SK-N-SH (cell line): ENCODE results near the gene NPAS3. TPM values are rescaled to one million over a fixed set of nuclear protein-coding genes. Genes with fewer than 3 reads are reported as not detected.

Source experiments
- CTCF ChIA-PET: fragments of 300-600, 350-600 bp; formaldehyde crosslinking; extraction: SDS; loops from one replicate; lab custom pipeline; 2021; lab: Yijun Ruan, JAX
- POLR2A ChIA-PET: fragments of 350-600 bp; sonication (Branson Sonifier 250); formaldehyde crosslinking; extraction: SDS; loops from one replicate; lab custom pipeline; 2020; ENCODE audit warnings: antibody characterized with exemption, inconsistent platforms; lab: Yijun Ruan, JAX
- DNase-seq: peaks from one replicate; pipeline ENCODE4 v3.0.0; 2012
- H2AFZ ChIP-seq: fragments of 200-600 bp; sonication (generic); 2 replicates; pipeline ENCODE4 v1.8.1; 2016; ENCODE audit warnings: antibody characterized with exemption, mild to moderate bottlenecking, low read depth
- H3F3A ChIP-seq: fragments of 200-600 bp; sonication (generic); replicated peaks from 2 replicates; pipeline ENCODE3; 2016; ENCODE audit warnings: antibody characterized with exemption, mild to moderate bottlenecking; ENCODE audit not compliant: insufficient read depth
- H3K27ac ChIP-seq, 2 experiments: fragments of 200-500 bp in 1 of 2; fragments of 200-600 bp in 1 of 2; sonication (Bioruptor generic) in 1 of 2; sonication (generic), shearing (Covaris generic) in 1 of 2; 2 replicates each; pipeline versions ENCODE4 v1.5.1 to v1.6.1; 2014 to 2016; ENCODE audit warnings: low read depth in 2 of 2, inconsistent platforms in 1 of 2, low read length in 1 of 2, mild to moderate bottlenecking in 1 of 2, mixed read lengths in 1 of 2
- H3K27me3 ChIP-seq: fragments of 200-600 bp; sonication (generic), shearing (Covaris generic); 2 replicates; pipeline ENCODE4 v1.6.1; 2016; ENCODE audit warnings: mixed run types; ENCODE audit not compliant: insufficient read depth
- H3K36me3 ChIP-seq, 2 experiments: fragments of 200-500 bp in 1 of 2; fragments of 200-600 bp in 1 of 2; sonication (Bioruptor generic) in 1 of 2; sonication (generic) in 1 of 2; replicated peaks in 1 of 2; 2 replicates each; pipeline versions ENCODE3 to v1.5.1; 2014 to 2016; ENCODE audit warnings: low read length in 1 of 2, mild to moderate bottlenecking in 1 of 2; ENCODE audit not compliant: insufficient read depth in 2 of 2, control insufficient read depth in 1 of 2
- H3K4me1 ChIP-seq, 2 experiments: fragments of 200-500 bp in 1 of 2; fragments of 200-600 bp in 1 of 2; sonication (Bioruptor generic) in 1 of 2; sonication (generic), shearing (Covaris generic) in 1 of 2; 2 replicates each; pipeline versions ENCODE4 v1.5.1 to v1.6.1; 2014 to 2016; ENCODE audit warnings: low read depth in 1 of 2, low read length in 1 of 2, mixed run types in 1 of 2; ENCODE audit not compliant: insufficient read depth in 2 of 2, control insufficient read depth in 1 of 2
- H3K4me2 ChIP-seq: fragments of 200-600 bp; sonication (generic), shearing (Covaris generic); 2 replicates; pipeline ENCODE4 v1.6.1; 2017; ENCODE audit warnings: mixed run types
- H3K4me3 ChIP-seq, 2 experiments: fragments of 200-500 bp in 1 of 2; fragments of 200-600 bp in 1 of 2; sonication (Bioruptor generic) in 1 of 2; sonication (generic), shearing (Covaris generic) in 1 of 2; 2 replicates each; pipeline versions ENCODE4 v1.5.1 to v1.8.1; 2014 to 2016; ENCODE audit warnings: low read depth in 2 of 2, inconsistent platforms in 1 of 2, low read length in 1 of 2, mild to moderate bottlenecking in 1 of 2, mixed read lengths in 1 of 2, moderate library complexity in 1 of 2
- H3K79me2 ChIP-seq: fragments of 200-600 bp; sonication (generic); 2 replicates; pipeline ENCODE4 v1.8.1; 2017; ENCODE audit warnings: mild to moderate bottlenecking; ENCODE audit not compliant: insufficient read depth
- H3K9ac ChIP-seq: fragments of 200-600 bp; sonication (generic); 2 replicates; pipeline ENCODE4 v1.6.1; 2017; ENCODE audit warnings: mixed run types
- H3K9me2 ChIP-seq: fragments of 200-600 bp; sonication (generic); 2 replicates; pipeline ENCODE4 v1.6.1; 2017; ENCODE audit warnings: mixed run types
- H3K9me3 ChIP-seq: fragments of 200-600 bp; sonication (generic); 2 replicates; pipeline ENCODE4 v1.6.1; 2017; ENCODE audit warnings: mixed run types, mild to moderate bottlenecking, moderate library complexity
- H4K20me1 ChIP-seq: fragments of 200-600 bp; sonication (generic); 2 replicates; pipeline ENCODE4 v1.6.1; 2017; ENCODE audit warnings: mild to moderate bottlenecking, mixed run types; ENCODE audit not compliant: insufficient read depth
- CHD2 ChIP-seq: fragments of 150-350 bp; IDR thresholded peaks from 2 replicates; pipeline ENCODE4 v1.6.1; 2018; ENCODE audit warnings: low read length; ENCODE audit not compliant: partially characterized antibody
- ELF1 ChIP-seq: IDR thresholded peaks from 2 replicates; pipeline ENCODE4 v1.4.0; 2012
- EP300 ChIP-seq, 2 experiments: IDR thresholded peaks; 2 replicates each; pipeline versions ENCODE4 v1.4.0 to v1.6.1; 2012; ENCODE audit warnings: borderline replicate concordance in 1 of 2, low read depth in 1 of 2, low read length in 1 of 2
- EZH2phosphoT487 ChIP-seq: fragments of 200-600 bp; sonication (generic); IDR thresholded peaks from 2 replicates; pipeline ENCODE4 v1.6.1; 2017; ENCODE audit warnings: low read depth, mixed run types, mild to moderate bottlenecking, antibody characterized with exemption, moderate library complexity, borderline replicate concordance
- FOXJ3 ChIP-seq: sonication (generic); formaldehyde crosslinking; IDR thresholded peaks from 2 replicates; pipeline ENCODE4 v1.5.1; 2020; ENCODE audit warnings: mild to moderate bottlenecking, missing genetic modification reagents
- FOXM1 ChIP-seq: IDR thresholded peaks from 2 replicates; pipeline ENCODE4 v1.4.0; 2012; ENCODE audit warnings: low read depth, mild to moderate bottlenecking
- GATA2 ChIP-seq: sonication (generic); formaldehyde crosslinking; IDR thresholded peaks from 2 replicates; pipeline ENCODE4 v1.5.0; 2020; ENCODE audit warnings: mild to moderate bottlenecking, missing genetic modification reagents
- JUND ChIP-seq: IDR thresholded peaks from 2 replicates; pipeline ENCODE4 v1.4.0; 2012
- MEF2A ChIP-seq: IDR thresholded peaks from 2 replicates; pipeline ENCODE4 v1.4.0; 2012; ENCODE audit warnings: low read depth, borderline replicate concordance
- MXI1 ChIP-seq: IDR thresholded peaks from 2 replicates; pipeline ENCODE4 v1.6.1; 2012; ENCODE audit warnings: mild to moderate bottlenecking, low read depth, low read length, improper control_type of control experiment
- NRF1 ChIP-seq: IDR thresholded peaks from 2 replicates; pipeline ENCODE4 v1.6.1; 2012; ENCODE audit warnings: low read depth, mild to moderate bottlenecking, low read length
- RCOR1 ChIP-seq: fragments of 150-350 bp; IDR thresholded peaks from 2 replicates; pipeline ENCODE4 v1.6.1; 2017; ENCODE audit warnings: antibody characterized with exemption, low read length
- RFX5 ChIP-seq: IDR thresholded peaks from 2 replicates; pipeline ENCODE4 v1.6.1; 2012; ENCODE audit warnings: mild to moderate bottlenecking, improper control_type of control experiment, low read length
- SMC3 ChIP-seq: IDR thresholded peaks from 2 replicates; pipeline ENCODE4 v1.6.1; 2012; ENCODE audit warnings: low read depth, low read length, improper control_type of control experiment
- TAF1 ChIP-seq: IDR thresholded peaks from 2 replicates; pipeline ENCODE4 v1.6.1; 2012; ENCODE audit warnings: low read depth, mild to moderate bottlenecking, low read length, moderate library complexity, borderline replicate concordance
- TEAD4 ChIP-seq: IDR thresholded peaks from 2 replicates; pipeline ENCODE4 v1.4.0; 2012; ENCODE audit warnings: mild to moderate bottlenecking, borderline replicate concordance; ENCODE audit not compliant: insufficient read depth
- YY1 ChIP-seq: IDR thresholded peaks from 2 replicates; pipeline ENCODE4 v1.4.0; 2012; ENCODE audit warnings: low read depth, mild to moderate bottlenecking
- WGBS: methylation state at CpG from one replicate; pipeline ENCODE4 v1.1.6; 2017; ENCODE audit warnings: low lambda C conversion rate; 5-methylcytosine and 5-hydroxymethylcytosine counted together
- polyA plus RNA-seq, 3 experiments: library from polyadenylated mRNA; depleted of rRNA; stranded (reverse); fragments of >200 nt; gene quantifications; 2 replicates each; pipeline ENCODE4 v1.2.3, GENCODE V29; 2012
- TF ChIP-seq, protein P1 (sequence below): fragments of 150-350 bp; IDR thresholded peaks from 2 replicates; pipeline ENCODE4 v1.6.1; 2017; ENCODE audit warnings: antibody characterized with exemption, low read length, low read depth, borderline replicate concordance
- TF ChIP-seq, protein P2 (sequence below): fragments of 200-600 bp; sonication (generic); IDR thresholded peaks from 2 replicates; pipeline ENCODE4 v1.6.1; 2017; ENCODE audit warnings: antibody characterized with exemption, mild to moderate bottlenecking, moderate library complexity
- TF ChIP-seq, protein P3 (sequence below): fragments of 150-350 bp; IDR thresholded peaks from 2 replicates; pipeline ENCODE4 v1.6.1; 2016; ENCODE audit warnings: mild to moderate bottlenecking, low read depth, low read length

Gene NPAS3
- polyA plus RNA-seq, 1 of the 3 experiments (the other 2 are of a cell fraction): 4.3 TPM

DNA sequence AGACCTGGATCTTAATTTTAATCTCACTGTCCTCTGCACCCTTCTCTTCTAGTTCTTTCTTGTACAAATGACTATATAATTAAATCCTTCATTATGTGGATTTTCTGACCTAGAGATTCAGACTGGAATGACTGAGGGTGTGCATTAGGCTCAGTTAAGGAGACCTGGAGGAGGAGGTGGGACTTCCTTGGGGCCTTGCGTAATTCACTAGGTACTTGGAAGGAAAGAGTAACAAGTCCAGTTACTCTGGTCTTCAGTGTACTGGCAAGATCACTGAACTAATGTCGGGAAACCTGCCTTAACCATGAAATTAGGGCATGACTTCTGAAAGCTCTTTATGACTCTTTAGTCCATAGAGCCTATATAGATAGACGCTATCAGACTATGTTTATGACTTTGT is 570.8 kb downstream of the NPAS3 start:
- H3K9me2 ChIP-seq: no peaks in the 10 kb centered on the region
- H3K27ac ChIP-seq: no peak overlapping the region
- no peaks in the 10 kb centered on the region for H3K9me3 ChIP-seq
- POLR2A ChIA-PET: no interaction called here
- H3K9ac ChIP-seq: no peak overlapping the region
- no peaks in the 10 kb centered on the region for H3K36me3 ChIP-seq
- peaks cover 0 to 4% of the 10 kb centered on the region in 2 experiments; a peak in 3 of 4 replicates for H3K4me1 ChIP-seq
- CTCF ChIA-PET: interaction anchor here (0.5 to 1.5 kb wide), 2 partner anchors 10 to 33 kb away, joined by 3 to 4 read pairs; no protein-coding TSS in a partner anchor
- H3K79me2 ChIP-seq: no peaks in the 10 kb centered on the region
- no peak overlapping the region for H3K4me2 ChIP-seq
- no peak overlapping the region for H2AFZ ChIP-seq
- no peaks in the 10 kb centered on the region for H4K20me1 ChIP-seq
- no peaks in the 10 kb centered on the region for H3K27me3 ChIP-seq
- 87% methylated on average over 3 of the region's 3 CpGs for WGBS
- H3F3A ChIP-seq: peaks cover 8% of the 10 kb centered on the region
- no peak overlapping the region for H3K4me3 ChIP-seq
- DNase-seq: no peak
- no peak for TF ChIP-seq TAF1
- TF ChIP-seq SMC3: no peak
- TF ChIP-seq FOXJ3 (CRISPR knock-in tag): no peak
- no peak for TF ChIP-seq YY1
- no peak for TF ChIP-seq RFX5
- TF ChIP-seq MXI1: no peak
- TF ChIP-seq MEF2A: no peak
- no peak for TF ChIP-seq JUND
- TF ChIP-seq, protein P1, sequence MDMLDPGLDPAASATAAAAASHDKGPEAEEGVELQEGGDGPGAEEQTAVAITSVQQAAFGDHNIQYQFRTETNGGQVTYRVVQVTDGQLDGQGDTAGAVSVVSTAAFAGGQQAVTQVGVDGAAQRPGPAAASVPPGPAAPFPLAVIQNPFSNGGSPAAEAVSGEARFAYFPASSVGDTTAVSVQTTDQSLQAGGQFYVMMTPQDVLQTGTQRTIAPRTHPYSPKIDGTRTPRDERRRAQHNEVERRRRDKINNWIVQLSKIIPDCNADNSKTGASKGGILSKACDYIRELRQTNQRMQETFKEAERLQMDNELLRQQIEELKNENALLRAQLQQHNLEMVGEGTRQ: no peak
- no peak for TF ChIP-seq RCOR1
- TF ChIP-seq CHD2: no peak
- TF ChIP-seq FOXM1: no peak
- no peak for TF ChIP-seq GATA2
- no peak for TF ChIP-seq EZH2phosphoT487
- no peak for TF ChIP-seq EP300 (IDR thresholded peaks at IDR 0.05; ENCODE audit: borderline replicate concordance in 1 of 2, low read depth in 1 of 2, low read length in 1 of 2)
- no peak for TF ChIP-seq TEAD4
- no peak for TF ChIP-seq NRF1
- TF ChIP-seq ELF1: no peak
- TF ChIP-seq, protein P2, sequence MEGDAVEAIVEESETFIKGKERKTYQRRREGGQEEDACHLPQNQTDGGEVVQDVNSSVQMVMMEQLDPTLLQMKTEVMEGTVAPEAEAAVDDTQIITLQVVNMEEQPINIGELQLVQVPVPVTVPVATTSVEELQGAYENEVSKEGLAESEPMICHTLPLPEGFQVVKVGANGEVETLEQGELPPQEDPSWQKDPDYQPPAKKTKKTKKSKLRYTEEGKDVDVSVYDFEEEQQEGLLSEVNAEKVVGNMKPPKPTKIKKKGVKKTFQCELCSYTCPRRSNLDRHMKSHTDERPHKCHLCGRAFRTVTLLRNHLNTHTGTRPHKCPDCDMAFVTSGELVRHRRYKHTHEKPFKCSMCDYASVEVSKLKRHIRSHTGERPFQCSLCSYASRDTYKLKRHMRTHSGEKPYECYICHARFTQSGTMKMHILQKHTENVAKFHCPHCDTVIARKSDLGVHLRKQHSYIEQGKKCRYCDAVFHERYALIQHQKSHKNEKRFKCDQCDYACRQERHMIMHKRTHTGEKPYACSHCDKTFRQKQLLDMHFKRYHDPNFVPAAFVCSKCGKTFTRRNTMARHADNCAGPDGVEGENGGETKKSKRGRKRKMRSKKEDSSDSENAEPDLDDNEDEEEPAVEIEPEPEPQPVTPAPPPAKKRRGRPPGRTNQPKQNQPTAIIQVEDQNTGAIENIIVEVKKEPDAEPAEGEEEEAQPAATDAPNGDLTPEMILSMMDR: no peak
- TF ChIP-seq, protein P3, sequence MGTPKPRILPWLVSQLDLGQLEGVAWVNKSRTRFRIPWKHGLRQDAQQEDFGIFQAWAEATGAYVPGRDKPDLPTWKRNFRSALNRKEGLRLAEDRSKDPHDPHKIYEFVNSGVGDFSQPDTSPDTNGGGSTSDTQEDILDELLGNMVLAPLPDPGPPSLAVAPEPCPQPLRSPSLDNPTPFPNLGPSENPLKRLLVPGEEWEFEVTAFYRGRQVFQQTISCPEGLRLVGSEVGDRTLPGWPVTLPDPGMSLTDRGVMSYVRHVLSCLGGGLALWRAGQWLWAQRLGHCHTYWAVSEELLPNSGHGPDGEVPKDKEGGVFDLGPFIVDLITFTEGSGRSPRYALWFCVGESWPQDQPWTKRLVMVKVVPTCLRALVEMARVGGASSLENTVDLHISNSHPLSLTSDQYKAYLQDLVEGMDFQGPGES: no peak
- TF ChIP-seq, all 33 proteins: peak for 0
